Uterus (tissue), 4 donors: Measurements from ENCODE around the gene GHITM. TPM values are rescaled to one million over a fixed set of nuclear protein-coding genes. Genes with fewer than 3 reads are reported as not detected.

Experiments
- DNase-seq, 2 donors: peaks; one replicate each; pipeline ENCODE4 v3.0.0-alpha.2; 2019 to 2020
- H3K27ac ChIP-seq, 2 donors: fragments of 200-600 bp; sonication (generic); 1 replicate in 1 of 2; 2 replicates in 1 of 2; pipeline ENCODE4 v1.5.1; 2016 to 2018
- H3K27me3 ChIP-seq, 2 donors: fragments of 200-600 bp; sonication (generic); one replicate each; pipeline ENCODE4 v1.5.1; 2018 to 2019; ENCODE audit warnings: control low read depth in 1 of 2
- H3K36me3 ChIP-seq, 2 donors: fragments of 200-600 bp; sonication (generic); one replicate each; pipeline ENCODE4 v1.5.1; 2019; ENCODE audit warnings: control low read depth in 1 of 2
- H3K4me1 ChIP-seq, 2 donors: fragments of 200-600 bp; sonication (generic); one replicate each; pipeline ENCODE4 v1.5.1; 2018 to 2019; ENCODE audit warnings: control low read depth in 1 of 2
- H3K4me3 ChIP-seq, 2 donors: fragments of 200-600 bp; sonication (generic); 1 replicate in 1 of 2; 2 replicates in 1 of 2; pipeline ENCODE4 v1.5.1; 2018 to 2019; ENCODE audit warnings: mild to moderate bottlenecking in 1 of 2
- H3K9me3 ChIP-seq, 2 donors: fragments of 200-600 bp; sonication (generic); one replicate each; pipeline ENCODE4 v1.5.1; 2019; ENCODE audit warnings: control low read depth in 1 of 2
- CTCF ChIP-seq, 4 experiments: fragments of 200-600 bp in 2 of 4; fragments of 450-650 bp in 2 of 4; sonication (generic) in 2 of 4; IDR thresholded peaks; one replicate each; pipeline ENCODE4 v1.5.1; 2016 to 2019; ENCODE audit warnings: antibody characterized with exemption in 4 of 4, mild to moderate bottlenecking in 2 of 4, moderate library complexity in 1 of 4
- POLR2A ChIP-seq, 2 donors: fragments of 450-650 bp; IDR thresholded peaks; one replicate each; pipeline ENCODE4 v1.6.1; 2016; ENCODE audit warnings: antibody characterized with exemption in 2 of 2, mild to moderate bottlenecking in 1 of 2, moderate library complexity in 1 of 2
- intact Hi-C: fragments of 100-400 bp; cut with DNase I; formaldehyde crosslinking; loops from one replicate; pipeline ENCODE4 v1.15.1; 2023; ENCODE audit warnings: low total_unique reads
- total RNA-seq, 4 donors: library from RNA; depleted of rRNA in 3 of 4; stranded (reverse); fragments of >200 nt in 3 of 4; gene quantifications; one replicate each; pipeline versions ENCODE4 v1.1.0 to v1.2.4, GENCODE V29; 2014 to 2023
- donor health status: DM: yes; HTN: yes; CAD: no.

The GHITM gene
- total RNA-seq, 4 donors from 2014 or later: 83.6 to 141 (median 113) TPM

GRCh38 chr10:84201682-84202081, 62.4 kb downstream of the GHITM start:
- TF ChIP-seq POLR2A (IDR thresholded peaks at IDR 0.05) (no peak), CTCF (IDR thresholded peaks at IDR 0.05) (no peak)
- no peak for DNase-seq
- H3K27me3 ChIP-seq: no peaks in the 10 kb centered on the region

GRCh38 chr10:84202349-84202748, 63.0 kb downstream of the GHITM start:
- no peaks in the 10 kb centered on the region for H3K36me3 ChIP-seq
- no peak for DNase-seq
- TF ChIP-seq POLR2A (IDR thresholded peaks at IDR 0.05): no peak
- TF ChIP-seq CTCF (IDR thresholded peaks at IDR 0.05): no peak
- no peaks in the 10 kb centered on the region for H3K9me3 ChIP-seq
- H3K4me1 ChIP-seq: no peaks in the 10 kb centered on the region
- H3K27me3 ChIP-seq: no peaks in the 10 kb centered on the region
- no peak overlapping the region for H3K4me3 ChIP-seq
- intact Hi-C loops: no loop called here
- no peak overlapping the region for H3K27ac ChIP-seq

More at GRCh38 chr10:84201682-84202081, 62.4 kb downstream of the GHITM start:
- no peak overlapping the region for H3K27ac ChIP-seq
- no peaks in the 10 kb centered on the region for H3K4me1 ChIP-seq
- intact Hi-C loops: no loop called here
- no peaks in the 10 kb centered on the region for H3K36me3 ChIP-seq
- no peak overlapping the region for H3K4me3 ChIP-seq
- no peaks in the 10 kb centered on the region for H3K9me3 ChIP-seq

Other genes starting within 250 kb of the GHITM start
- not detected for gene GPR15LG, start 34.3 kb downstream of the GHITM start, total RNA-seq
- gene CDHR1, start 55.0 kb downstream of the GHITM start, total RNA-seq: 1 to 10 TPM in 2 of 4 donors, under 1 TPM in 1, not detected in 1; under 0.01 to 1.5 (median 1.0) TPM
- not detected for gene LRIT2, start 86.0 kb downstream of the GHITM start, total RNA-seq
- gene LRIT1, start 102.0 kb downstream of the GHITM start, total RNA-seq: not detected
- not detected for gene RGR, start 105.5 kb downstream of the GHITM start, total RNA-seq
- gene CCSER2, start 189.1 kb downstream of the GHITM start, total RNA-seq: 100 to 1,000 TPM in 1 of 4 donors, 10 to 100 TPM in 3; 40.5 to 112 (median 54.0) TPM